AG04449 (cell line): ENCODE data around the gene NLRP9.

Source experiments
- CTCF ChIA-PET: fragments of 350-600 bp; formaldehyde crosslinking; extraction: SDS; loops from one replicate; lab custom pipeline; 2021; ENCODE audit warnings: antibody characterized with exemption; lab: Yijun Ruan, JAX
- POLR2A ChIA-PET: fragments of 400-600, 350-600 bp; formaldehyde crosslinking; extraction: SDS; loops from one replicate; lab custom pipeline; 2020; ENCODE audit warnings: antibody characterized with exemption, inconsistent platforms; lab: Yijun Ruan, JAX
- DNase-seq: peaks from one replicate; pipeline ENCODE4 v3.0.0-alpha.2; 2010; ENCODE audit warnings: low read depth, low spot score
- H3K4me3 ChIP-seq: 2 replicates; pipeline ENCODE4 v1.5.1; 2011; ENCODE audit warnings: low read depth, mild to moderate bottlenecking, control low read depth, low read length
- CTCF ChIP-seq: IDR thresholded peaks from one replicate; pipeline ENCODE4 v1.5.1; 2011; ENCODE audit warnings: mild to moderate bottlenecking, moderate library complexity, low read length, control low read depth, inconsistent platforms; ENCODE audit not compliant: insufficient read depth; ENCODE audit errors: missing control alignments

Gene NLRP9

GRCh38 chr19:55688422-55689218 lies 49.6 kb downstream of the NLRP9 start:
- TF ChIP-seq CTCF: no peak
- CTCF ChIA-PET: no interaction called here
- no peak overlapping the region for H3K4me3 ChIP-seq
- POLR2A ChIA-PET: no interaction called here
- no peak for DNase-seq

GRCh38 chr19:55687281-55688201 lies 50.7 kb downstream of the NLRP9 start:
- POLR2A ChIA-PET: no interaction called here
- no peak for TF ChIP-seq CTCF
- DNase-seq: no peak
- CTCF ChIA-PET: no interaction called here
- no peak overlapping the region for H3K4me3 ChIP-seq

DNA sequence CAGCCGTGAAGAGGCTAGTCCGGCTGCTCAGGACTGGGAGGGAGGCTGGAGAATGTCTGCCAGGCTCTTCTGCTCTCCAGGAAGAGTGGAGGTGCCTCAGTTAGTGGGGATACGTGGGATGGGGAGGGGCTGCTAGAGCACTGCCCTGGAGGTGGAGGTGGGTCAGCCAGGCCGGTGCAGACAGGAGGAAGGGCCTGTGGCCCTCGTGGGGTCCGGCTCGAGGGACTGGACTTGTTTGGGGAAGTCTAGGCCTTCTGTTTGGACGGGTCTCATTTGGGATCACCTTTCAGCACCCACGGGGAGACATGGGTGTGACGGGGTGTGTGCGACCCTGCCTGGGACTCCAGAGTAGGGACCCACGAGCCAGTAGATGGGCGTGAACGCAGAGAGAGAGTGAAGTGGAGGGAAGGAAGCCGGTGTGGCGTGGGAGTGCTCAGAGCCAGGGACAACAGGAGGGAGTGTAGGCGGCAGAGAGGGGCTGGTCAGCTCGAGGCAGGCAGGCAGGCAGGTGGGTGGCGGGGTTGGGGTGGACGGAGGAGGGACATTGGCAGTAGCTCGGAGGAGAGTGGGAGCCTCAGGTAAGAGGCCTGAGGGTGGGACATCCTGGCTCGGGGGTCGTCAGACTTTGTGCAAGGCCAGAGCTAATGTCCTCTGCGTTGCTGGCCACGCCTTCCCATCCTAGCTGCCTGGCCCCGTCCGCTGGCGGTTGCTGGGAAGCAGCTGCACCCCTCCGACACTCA lies 51.7 kb downstream of the NLRP9 start:
- H3K4me3 ChIP-seq: no peak overlapping the region
- no peak for DNase-seq
- CTCF ChIA-PET: no interaction called here
- POLR2A ChIA-PET: no interaction called here
- TF ChIP-seq CTCF: no peak

DNA sequence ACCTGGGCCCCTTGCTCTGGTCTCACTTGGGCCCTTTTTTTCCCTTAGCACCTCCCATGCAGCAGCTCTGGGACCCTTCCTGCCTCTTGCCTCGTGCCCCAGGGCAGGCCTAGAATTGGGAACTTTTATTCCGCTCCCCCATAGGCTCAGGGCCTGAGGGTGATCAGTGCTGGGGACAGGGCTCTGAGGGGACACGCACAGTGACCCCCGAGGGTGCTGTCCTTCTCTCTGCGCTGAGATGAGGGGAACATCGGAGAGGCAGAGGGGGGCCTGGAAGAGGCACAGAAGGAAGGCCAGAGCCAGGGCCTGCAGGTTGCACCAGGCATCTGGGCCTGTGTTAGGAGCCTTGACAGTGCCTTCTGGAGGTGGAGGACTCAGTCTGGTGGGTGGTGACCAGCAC lies 52.4 kb downstream of the NLRP9 start:
- no peak for DNase-seq
- ChIA-PET CTCF (no interaction called here), POLR2A (no interaction called here)

GRCh38 chr19:55684946-55685681 lies 53.1 kb downstream of the NLRP9 start:
- POLR2A ChIA-PET: no interaction called here
- H3K4me3 ChIP-seq: no peak overlapping the region
- no peak for TF ChIP-seq CTCF
- CTCF ChIA-PET: interaction anchor here (1.3 kb wide), 1 partner anchor 9 kb away, joined by 3 read pairs; no protein-coding TSS in a partner anchor
- no peak for DNase-seq

More for the DNA sequence above, 52.4 kb downstream of the NLRP9 start:
- H3K4me3 ChIP-seq: no peak overlapping the region
- TF ChIP-seq CTCF: no peak
